Measurements from ENCODE around the gene SORD.
"Not testable (repeated sequence)": the region's sequence is repeated elsewhere in the genome, so short reads cannot be mapped to it uniquely, and the experiment has no call there.

Gene SORD

DNA sequence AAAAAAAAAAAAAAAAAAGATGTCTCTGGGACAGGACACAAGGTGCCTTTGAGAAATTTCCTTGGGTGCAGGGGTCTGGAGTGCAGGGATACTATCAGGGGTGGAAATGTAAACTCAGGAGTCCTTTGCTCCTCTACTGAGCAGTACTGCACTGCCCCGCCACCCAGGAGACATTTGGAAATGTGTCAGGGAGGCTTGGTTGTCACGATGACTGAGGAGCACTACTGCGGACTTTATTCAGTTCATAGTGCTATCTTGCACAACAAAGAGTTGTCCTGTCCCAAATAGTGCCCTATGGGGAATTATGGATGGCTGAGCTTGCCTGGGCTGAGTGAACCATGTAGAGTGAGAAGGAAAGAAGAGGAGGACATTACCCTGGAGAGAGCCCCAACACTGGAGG is 2.6 kb downstream of the SORD start:
- not testable (repeated sequence) for DNase-seq

DNA sequence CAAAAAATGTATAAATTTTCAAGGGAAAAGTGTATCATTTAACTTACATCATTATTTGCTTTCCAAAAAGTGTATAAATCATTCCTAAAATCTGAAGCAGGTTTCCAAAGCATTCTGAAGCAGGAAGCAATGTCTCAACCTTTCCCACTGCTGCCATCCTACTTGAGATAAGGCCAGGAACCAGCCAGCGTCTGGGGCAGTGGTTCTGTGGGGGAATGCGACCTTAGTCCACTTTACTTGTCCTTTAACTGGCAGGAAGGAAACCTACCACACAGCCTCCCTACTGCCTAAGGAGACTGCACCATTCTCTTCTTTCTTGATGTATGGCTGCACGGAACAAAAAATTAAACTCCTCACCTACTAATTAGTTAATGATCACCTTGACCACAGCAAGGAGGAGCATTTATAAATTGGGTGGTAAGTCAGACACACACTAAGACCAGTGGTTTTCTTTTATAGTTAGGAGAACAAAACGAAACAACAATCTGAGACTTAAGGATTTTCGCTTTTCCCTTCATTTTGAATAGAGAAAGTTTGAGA is 3.7 kb downstream of the SORD start:
- no peak for DNase-seq

DNA sequence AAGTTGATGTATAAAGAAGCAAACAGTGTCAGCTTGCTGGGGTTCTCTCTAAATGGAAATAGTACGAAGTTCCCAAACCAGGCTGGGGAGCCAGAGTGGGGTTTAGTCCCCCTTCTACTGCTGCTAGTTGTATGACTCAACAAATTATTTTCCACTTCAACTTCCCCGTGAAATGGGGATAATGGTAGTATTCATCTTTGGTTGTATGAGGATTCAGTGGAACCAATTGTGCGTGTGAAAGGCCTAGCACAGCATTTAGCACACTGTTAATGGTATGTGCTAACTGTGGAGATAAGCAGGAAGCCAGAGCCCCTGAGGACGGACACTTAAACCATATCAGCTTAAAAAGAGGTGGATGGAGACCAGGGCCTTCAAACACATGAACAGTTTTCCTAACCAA is 4.2 kb downstream of the SORD start:
- no peak for DNase-seq

DNA sequence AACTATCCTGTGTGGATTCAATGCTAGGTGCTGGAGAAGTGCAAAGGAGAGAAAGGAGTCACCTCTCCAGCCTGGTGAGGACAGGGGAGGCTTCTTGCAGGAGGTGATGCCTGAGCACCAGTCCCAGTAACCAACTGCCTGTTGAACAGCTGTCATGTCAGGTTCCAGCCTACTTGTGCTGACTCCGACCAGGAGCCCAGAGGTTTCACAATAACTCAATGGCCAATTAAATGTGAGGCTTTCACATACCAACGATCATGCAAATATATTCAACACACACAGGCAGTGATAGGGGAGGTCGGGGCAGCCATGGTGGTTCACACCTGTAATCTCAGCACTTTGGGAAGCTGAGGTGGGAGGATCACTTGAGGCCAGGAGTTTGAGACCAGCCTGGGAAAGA is 7.7 kb downstream of the SORD start:
- DNase-seq: no peak

DNA sequence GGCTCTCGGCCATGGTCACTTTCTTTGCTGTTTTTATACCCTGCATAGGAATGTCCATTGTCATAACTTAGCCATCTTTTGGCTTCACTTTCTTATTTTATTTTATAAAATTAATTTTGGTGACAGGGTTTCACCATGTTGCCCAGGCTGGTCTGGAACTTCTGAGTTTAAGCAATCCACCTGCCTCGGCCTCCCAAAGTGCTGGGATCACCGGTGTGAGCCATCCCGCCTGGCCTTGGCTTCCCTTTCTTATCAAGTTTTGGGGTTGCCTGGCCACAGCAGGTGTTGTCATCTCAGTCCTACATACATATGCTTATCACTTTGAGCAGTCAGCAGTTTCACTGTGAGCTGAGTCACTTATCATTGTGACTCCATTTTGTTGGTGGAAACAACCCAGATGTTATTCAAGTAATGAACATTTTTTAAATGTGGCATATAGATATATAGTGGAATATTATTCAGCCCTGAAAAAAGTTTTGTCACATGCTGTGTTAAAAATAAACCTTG is 8.6 kb downstream of the SORD start:
- DNase-seq: not testable (repeated sequence)

DNA sequence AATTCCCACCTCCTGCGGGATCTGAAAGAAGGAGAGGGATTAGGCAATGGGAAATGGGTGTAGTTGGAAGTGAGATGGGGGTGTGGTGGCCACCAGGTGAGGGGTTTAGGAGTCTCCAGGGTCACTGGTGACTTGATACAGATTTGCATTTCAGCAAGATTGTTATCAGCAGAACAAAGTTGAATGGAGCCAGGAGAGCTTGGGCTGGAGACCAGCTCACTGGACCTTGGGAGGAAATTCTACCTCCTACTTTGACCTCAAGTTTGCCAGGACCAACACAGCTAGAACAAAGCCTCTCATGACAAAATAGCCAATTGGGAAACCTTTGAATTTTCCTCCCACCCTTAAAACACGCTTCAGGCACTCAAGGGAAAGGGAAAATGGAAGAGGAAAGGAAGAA is 9.5 kb downstream of the SORD start:
- DNase-seq: not testable (repeated sequence)

DNA sequence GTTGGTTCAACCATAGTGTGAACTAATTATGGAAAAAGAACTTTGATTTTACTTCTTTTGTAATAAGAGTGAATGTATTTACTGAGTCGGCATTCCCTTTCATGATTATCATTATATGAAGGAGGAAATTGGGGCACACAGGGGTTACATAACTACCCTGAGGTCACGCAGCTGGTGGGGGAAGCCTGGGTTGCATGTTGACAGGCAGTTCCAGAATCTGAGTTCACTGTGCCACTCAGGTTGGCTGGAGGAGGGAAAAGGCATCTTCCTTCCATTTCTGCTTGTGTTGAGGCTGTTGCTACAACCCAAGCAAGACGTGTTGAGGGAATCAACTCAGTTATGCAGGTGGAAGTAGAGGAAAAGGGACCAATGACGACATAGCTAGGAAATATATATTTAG is 11.1 kb downstream of the SORD start:
- DNase-seq: not testable (repeated sequence)

DNA sequence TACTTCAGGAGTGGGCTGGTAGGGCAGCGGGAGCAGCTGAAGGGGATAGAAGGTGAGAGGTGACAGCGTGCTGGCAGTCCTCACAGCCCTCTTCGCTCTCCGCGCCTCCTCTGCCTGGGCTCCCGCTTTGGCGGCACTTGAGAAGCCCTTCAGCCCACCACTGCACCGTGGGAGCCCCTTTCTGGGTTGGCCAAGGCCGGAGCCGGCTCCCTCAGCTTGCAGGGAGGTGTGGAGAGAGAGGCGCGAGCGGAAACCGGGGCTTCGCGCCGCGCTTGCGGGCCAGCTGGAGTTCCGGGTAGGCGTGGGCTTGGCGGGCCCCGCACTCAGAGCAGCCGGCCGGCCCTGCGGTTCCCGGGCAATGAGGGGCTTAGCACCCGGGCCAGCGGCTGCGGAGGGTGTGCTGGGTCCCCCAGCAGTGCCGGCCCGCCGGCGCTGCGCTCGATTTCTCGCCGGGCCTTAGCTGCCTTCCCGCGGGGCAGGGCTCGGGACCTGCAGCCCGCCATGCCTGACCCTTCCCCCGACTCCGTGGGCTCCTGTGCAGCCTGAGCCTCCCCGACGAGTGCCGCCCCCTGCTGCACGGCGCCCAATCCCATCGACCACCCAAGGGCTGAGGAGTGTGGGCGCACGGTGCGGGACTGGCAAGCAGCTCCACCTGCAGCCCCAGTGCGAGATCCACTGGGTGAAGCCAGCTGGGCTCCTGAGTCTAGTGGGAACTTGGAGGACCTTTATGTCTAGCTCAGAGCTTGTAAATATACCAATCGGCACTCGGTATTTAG is 11.8 kb downstream of the SORD start:
- not testable (repeated sequence) for DNase-seq

DNA sequence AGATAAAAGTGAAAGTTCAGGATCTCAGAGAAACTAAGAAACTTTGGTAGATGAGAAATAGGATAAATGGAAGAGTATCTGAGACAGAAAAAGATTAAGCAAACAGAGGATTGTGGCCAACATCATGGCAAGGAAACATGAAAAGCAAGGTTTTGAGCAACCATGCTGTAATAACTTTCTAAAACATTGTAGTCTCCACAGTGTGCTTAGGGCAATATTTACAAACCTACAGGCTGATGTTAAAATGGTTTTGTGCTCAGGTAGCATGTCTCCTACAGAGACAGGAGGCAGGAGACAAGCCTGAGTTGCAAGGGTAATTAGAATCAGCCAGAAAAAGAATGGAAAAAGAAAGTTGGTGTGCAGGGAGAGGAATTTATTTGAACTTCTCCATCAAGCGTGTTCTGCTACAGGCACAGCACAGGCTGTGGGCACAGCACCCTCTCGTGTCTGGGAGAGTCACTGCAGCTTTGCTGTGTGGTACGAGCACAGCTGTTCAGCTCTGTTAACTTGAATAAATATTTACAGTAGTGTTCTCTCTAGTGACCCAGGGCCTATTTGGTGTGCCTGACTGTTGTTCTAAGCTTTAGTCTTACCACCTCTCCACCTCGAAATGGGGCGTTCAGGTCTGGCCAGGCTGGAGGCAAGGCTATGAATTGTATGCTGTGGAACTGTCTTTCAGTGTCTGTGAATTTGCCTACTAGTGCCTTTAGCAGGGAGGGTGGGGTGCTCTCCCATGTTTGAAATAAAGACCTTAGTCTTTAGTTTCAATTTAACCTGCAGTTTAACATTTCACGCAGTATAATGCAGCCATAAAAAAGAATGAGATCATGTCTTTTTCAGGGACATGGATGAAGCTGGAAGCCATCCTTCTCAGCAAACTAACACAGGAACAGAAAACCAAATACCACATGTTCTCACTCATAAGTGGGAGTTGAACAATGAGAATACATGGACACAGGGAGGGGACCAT is 14.1 kb downstream of the SORD start:
- DNase-seq: not testable (repeated sequence)

DNA sequence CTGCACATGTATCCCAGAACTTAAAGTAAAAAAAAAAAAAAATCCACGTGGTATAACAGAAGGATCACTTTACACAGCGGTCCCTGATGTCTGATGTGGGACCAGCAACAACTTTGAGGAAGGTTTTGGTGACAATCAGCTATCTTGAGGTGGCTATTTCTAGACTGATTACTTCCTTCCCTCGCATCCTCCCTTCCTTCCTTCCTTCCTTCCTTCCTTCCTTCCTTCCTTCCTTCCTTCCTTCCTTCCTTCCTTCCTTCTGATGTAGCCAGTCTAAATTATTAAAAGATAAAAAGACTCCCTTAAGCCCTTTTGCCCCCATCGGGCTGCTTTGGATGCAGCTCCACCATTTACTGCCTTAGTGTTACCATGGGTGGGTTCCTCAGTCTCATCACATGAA is 14.9 kb downstream of the SORD start:
- DNase-seq: no peak

DNA sequence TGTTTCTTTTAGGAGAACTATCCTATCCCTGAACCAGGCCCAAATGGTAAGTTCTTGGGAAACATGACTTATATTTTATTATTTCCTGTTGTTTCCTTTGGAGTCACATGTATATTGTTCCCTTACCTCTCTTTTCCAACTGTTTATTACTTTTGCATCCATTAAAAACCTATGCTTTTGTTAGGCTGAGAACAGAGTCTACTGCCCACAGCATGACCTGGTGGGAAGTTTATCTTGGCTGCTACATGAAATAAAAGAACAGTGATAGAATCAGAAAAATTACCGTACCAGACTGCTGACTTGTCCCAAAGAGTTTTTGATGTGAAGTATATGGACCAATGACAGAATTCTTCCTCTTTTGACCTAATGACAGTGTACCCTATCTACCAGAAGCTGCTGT is 17.4 kb downstream of the SORD start:
- DNase-seq: not testable (repeated sequence)

DNA sequence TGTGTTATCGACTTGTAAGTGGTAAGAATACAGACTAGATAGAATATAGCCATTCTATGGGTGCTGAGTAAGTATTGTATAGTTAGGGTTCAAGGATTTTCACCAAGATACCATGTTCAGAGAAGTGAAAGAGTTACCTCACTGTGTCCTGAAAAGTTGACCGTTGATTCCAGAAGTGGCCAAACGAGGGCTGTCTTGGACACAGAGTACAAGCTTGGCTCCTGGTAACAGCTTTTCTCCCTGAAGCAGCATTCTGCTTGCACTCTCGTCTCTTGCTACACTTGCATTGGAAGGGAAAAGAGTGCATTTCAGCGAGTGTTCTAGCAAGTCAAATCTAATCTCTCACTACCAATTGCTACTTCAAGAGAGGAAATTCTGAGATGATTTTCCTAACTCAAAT is 18.5 kb downstream of the SORD start:
- not testable (repeated sequence) for DNase-seq

DNA sequence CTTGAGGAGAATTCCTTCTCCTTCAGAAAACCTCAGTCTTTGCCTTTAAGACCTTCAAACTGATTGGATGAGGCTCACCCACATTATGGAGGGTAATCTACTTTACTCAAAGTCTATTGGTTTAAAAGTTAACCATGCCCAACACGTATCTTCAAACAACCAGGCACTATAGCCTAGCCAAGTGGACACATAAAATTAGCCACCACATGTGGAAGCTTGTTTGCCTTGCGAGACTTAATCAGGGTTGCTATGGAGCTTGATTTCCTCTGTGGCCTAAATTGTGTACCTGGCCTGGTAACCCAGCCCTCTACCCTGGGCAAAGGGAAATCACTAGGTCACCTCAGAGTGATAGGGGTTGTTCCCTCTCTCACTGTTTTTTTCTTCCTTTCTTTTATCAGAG is 19.9 kb downstream of the SORD start:
- not testable (repeated sequence) for DNase-seq

DNA sequence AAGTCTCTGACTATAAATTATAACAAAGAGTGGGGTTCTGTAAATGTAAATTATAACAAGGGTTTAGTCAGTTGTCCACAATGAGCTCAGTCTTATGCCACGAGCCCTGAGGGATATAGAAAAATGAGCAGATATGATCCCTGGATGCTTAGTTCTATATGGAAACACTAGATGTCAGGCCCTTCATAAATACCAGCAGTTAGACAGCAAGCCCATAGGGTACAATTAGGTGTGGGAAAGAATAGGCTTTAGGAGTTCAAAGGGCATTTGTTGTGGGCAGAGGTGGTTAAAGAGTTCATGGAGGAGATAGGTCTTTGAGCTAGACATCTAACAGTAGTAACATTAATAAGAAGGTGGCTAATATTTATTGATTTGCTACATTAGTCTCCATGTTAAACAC is 21.3 kb downstream of the SORD start:
- DNase-seq: not testable (repeated sequence)

DNA sequence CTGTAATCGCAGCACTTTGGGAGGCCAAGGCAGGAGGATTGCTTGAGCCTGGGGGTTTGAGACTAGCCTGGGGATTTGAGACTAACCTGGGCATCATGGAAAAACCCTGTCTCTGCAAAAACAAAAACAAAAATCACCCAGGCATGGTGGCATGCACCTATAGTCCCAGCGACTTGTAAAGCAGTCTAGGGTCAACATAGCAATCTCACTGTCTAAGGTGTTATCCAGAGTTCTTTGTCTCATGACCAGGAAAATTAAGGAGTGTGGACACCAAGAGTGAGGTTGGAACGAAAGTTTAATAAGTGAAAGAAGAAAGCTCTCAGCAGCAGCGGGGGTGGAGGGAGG is 25.4 kb downstream of the SORD start:
- not testable (repeated sequence) for DNase-seq

DNA sequence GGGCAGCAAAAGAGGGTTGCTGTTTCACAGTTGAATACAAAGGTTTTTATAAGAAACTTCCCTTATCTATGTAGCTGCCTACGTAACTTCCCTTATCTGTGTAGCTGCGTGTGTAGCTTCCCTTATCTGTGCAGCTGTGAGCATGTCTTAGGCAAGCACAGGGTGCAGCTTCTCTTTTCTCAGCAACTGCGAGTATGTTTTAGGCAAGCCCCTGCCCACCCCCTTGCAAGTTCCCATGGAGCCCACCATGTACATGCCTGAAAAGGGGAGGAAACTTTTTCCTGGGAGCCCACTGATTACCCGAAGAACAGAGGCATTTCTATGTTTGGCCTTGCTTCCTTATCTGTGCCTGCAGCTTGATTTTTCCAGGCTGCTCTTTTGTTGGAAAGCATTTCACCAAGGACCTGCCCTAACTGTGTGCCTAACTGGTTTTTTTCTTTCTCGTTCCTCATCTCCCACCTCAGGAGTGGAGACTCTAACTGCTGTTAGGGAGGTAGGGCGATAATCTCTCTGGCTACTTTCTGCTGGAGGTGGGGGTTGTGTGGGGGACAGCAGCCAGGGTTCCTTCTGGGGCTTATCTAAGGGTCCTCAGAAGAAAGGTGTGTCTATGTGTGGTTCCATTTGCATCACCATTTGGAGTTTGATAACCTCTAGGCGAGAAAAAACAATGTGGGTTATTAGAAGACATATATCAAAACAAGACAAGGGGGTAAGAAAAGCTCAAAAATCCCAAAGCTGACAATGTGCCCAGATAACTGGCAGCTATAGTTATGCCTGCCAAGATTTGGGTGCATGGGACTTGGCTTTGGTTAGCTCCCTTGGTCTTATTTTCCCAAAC is 26.0 kb downstream of the SORD start:
- no peak for DNase-seq

DNA sequence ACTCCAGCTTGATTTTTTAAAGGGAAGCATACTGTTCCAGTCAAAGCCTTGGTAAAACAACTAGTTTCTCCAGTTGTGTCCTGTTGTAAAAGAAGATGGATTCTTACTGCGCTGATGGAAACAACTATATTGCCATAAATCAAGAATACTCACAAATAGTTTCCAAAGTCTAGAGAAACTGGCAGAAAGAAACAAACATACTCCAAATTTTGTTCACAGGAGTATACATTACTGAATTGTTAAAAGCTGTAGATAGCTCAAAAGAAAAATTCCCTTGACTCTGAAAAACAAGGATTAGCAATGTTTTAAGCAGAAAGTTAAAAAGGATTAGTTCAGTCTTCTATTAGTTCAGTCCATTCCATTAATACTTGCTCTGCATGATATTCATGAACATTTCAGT is 27.6 kb downstream of the SORD start:
- no peak for DNase-seq

DNA sequence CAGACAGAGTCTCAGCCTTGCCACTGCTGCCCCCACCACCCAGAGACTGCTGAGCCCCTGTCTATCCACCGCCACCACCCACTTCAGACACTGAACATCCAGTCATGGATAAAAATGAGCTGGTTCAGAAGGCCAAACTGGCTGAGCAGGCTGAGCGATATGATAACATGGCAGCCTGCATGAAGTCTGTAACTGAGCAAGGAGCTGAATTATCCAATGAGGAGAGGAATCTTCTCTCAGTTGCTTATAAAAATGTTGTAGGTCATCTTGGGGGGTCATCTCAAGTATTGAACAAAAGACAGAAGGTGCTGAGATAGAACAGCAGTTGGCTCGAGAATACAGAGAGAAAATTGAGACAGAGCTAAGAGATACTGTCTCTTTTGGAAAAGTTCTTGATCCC is 29.7 kb downstream of the SORD start:
- not testable (repeated sequence) for DNase-seq

DNA sequence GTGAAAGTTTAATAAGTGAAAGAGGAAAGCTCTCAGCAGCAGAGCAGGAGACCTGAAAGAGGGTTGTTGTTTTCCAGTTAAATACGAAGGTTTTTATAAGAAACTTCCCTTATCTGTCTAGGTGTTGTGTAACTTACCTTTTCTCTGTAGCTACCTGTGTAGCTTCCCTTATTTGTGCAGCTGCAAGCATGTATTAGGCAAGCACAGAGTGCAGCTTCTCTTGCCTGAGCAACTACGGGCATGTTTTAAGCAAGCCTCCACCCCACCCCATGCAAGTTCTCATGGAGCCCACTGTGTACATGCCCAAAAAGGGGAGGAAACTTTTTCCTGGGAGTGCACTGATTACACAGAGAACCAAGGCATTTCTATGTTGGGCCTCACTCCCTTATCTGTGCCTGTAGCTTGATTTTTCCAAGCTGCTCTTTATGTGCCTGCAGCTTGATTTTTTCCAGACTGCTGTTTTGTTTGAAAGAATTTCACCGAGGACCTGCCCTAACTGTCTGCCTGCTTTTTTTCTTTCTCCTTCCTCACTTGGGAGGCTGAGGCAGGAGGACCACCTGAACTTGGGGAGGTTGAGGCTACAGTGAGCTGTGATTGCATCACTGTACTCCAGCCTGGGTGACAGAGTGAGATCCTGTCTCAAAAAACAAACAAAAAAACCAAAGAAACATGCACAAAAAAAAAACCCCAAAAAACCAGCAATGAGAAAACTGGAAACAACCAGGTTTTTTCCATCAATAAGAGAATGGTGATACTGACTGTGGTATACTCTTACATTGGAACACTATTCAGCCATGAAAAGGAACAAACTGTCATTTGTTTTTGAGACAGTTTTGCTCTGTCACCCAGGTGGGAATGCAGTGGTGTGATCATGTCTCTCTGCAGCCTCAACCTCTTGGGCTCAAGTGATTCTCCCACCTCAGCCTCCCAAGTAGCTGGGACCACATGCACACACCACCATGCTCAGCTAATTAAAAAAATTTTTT is 36.0 kb downstream of the SORD start:
- DNase-seq: not testable (repeated sequence)

DNA sequence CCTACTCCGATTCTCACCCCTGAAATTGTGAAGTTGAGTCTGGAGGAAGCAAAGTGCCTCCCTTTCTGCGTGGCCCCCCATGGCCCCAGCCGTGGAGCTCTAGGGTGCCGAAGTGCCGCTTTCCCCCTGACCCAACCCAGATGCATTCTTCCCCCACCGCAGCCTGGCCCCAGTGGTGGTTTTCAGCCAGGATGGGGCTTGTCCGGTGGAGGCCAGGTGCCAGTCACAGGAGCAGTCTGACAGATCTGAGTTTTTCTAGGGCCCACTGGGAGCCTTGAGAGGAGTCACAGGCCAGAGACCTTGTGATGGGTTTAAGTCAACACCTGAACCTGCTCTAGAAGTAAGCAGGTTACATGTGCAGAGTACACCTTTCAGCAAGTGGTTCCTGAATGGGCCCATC is 39.3 kb downstream of the SORD start:
- not testable (repeated sequence) for DNase-seq

DNA sequence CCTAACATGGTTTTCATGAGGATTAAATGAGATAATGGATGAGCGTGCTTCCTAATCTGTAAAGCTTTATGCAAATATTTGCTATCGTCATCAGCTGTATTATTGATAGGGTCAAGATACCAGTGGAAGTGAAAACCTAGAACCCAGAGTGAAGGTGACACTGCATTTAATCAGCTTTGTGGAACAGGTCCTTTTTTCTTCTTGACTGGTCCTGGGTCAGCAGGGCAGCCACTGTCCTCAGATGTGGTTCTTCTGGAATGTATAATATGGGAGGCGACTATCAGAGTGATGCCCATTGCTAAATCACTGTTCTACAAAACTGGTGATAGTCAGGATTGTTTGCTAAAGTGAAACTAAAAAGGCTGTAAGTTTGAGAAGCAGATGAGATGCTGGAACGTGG is 41.4 kb downstream of the SORD start:
- DNase-seq: no peak
